ENCODE data around the gene ASAP2. TPM values are rescaled to one million over a fixed set of nuclear protein-coding genes. Genes with fewer than 3 reads are reported as not detected.

The ASAP2 gene
- polyA plus RNA-seq, 10 donors: 17.3 to 25.3 (median 21.7) TPM

DNA sequence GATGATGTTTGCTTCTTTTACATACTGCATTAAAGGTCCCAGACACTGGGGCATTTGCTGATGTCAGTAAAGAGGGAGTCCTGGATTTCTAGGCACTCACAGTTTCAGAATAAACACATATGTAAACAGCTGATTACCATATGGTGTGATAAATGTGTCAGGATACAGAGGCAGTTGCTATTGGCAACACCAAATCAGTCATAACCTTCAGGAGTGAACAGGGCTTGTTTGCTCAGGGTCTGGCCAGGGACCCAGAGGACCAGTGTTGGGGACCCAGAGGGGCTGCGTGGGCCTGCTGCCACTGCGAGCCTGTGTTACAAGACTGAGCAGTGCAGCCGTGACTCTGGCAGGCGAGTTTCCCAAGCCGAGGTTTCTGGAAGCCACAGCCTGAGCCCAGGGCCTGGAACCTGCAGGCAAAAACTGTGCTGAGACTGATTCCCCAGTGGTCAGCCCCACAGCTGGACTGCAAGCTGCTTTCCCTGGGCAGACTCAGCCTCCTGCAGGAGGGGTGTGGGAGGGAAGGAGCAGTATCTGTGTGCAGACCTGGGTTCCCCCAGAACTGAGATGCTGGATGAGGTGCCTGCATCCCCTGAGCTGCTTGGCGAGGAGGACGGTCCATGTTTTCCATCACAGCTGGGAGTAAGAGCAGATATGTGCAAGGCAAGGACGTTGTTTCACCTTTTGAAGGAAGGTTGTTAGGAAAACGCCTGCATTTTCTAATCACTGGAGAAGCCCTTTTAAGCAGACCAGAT lies 23.6 kb downstream of the ASAP2 start:
- DNase-seq: peak in 1 of 3 donors; percentile 82

DNA sequence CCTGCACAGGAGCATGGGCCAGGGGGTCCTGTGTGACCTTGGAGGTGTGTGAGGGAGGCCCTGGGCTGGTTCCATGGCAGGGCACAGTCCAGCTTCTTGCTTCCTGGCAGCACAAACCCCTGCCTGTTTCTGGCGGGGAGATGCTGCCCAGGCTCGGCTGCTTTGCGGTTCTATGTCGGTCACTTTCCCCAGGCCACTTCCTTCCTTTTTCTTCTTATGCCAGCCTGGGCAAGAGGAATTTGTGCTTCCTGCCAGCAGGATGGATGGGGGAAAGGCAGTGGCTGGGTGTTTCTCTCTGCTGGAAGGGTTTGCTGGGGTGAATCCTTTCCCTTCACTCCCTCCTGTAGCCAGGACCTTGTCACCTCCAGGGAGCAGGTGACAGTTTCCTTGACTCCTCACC lies 24.3 kb downstream of the ASAP2 start:
- DNase-seq: no peak

DNA sequence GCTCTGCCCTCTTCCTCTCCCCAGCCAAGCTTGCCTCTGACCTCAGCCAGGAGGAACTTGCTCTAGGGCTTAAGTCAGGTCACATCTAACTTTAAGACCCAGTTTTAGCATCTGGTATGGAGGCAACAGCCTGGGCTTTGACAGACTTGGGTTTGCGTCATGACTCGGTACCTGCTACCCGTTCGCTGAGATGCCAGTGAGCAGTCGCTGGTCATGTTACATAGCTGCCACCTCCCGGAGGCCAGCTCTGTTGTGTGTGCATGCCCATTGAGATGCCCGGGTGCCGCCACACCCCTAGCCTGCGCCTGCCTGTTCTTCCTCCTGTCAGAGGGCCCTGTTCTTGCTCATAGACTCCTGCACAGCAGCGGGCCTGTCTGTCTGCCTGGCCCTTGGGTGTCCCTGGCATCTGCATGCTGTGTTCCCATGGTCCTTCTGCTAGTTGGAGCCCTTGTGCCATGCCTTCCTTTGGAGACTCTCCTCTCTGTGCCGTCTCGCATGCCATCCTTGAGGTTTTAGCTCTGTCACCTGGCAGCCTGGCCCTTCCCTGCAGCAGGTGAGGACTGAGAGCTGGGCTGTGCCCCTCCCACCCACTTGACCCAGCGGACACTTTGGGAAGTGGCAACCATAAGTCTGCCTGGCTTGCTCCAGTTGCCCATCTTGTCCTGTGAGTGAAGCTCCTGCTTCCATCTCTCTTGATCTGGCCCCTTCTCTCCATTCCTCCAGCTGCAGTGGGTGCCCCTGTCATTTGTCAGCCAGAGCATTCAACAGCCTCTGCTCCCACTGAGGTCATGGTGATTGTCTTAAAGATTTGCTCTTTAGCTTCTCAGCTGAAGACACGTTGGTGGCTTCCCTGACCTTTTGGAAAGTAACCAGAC lies 24.9 kb downstream of the ASAP2 start:
- DNase-seq: no peak

DNA sequence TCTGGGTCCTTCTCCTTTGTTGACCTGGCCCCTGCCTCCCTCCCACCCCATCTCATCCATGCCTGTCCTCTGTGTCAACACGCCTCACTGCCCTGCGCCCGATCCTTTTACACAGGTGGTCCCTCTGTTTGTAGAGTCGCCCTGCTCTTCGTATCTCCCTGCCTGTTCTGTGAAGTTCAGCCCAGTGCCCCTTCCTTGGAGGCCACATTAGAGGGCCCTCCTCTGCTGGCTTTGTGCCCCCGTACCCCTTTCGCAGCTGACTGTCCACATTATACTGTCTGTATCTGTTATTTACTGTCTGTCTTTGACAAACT lies 25.5 kb downstream of the ASAP2 start:
- DNase-seq: no peak

DNA sequence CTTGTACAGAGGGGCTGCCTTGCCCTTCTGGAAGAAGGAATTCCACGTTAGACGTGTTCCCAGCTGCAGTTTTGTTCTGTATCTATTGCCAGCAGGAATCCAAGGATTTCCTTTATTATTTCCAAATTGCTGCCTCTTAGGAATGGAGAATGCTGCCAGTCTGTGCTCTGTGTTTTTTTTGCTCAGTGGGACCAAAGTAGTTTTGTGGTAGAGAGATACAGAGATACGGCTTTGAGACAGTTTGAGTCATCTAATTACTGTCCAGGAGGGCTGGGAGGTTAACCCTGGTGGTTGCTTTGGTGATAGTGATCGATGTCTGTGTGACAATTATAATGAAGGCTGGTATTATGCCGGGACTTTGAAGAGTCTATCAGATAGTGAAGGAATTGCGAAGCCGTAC lies 26.3 kb downstream of the ASAP2 start:
- DNase-seq: no peak

DNA sequence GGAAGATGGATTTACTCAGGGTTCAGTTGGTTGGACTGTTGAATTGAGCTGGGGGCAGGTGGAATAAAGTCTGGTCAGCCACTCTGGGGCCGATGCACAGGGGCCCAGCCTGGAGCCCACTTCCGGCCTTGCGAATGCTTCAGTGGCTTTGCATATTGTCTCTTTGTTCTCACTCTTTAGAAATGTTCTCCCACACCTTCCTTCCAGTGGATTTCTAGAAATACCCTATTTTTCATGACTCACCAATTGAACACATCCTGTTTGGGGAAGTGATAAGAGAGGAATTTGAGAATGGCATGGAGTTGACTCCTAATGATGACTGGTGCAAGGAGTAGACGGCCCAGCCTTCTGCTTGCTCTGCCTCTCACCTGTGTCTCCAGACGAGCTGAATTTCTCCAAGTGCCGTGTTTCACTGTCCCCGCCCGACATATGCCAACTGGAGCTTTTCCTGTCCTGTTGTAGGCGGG lies 28.1 kb downstream of the ASAP2 start:
- DNase-seq: no peak

DNA sequence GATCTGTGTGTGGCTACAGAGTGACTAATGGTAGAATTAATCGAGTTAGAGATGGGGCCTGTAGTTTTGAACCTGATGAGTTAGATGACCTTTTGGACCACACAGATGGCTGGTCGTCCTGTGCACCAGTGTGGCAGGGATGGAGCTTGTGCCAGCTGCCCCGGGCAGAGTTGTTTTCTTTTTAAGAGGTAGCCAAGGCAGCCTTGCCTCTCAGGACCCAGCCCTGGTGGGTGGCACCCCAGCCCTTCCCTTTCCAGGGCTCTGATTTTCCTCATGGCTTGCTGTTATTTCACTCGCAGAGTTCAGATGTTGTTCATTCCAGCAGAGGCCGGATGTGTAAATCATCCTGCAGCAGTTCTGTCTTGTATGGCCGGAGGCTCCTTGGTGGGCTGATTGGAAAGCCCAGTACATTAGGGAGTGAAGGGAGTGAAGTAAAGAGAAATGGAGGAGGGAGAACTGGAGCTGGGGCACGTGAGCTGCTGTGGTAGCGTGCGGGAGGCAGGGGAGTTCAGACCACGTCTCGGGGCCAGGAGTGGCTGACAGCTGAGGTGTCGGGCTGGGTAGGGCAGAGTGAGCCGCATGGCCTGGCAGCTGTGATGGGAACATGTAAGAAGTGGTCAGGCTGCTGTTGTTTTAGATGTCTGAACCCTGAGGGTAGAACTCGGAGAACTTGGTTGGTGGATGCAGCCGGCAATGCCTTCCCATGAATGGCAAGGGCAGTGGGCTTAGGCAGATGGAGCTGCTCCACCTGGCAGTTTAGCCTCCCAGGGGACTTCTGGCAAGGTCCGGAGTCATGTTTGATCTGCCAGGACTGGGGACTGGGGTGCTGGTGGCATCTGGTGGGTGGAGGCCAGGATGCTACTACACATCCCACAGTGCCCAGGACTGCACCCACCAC lies 28.8 kb downstream of the ASAP2 start:
- DNase-seq: peak in 2 of 3 donors; percentile 63 to 82

DNA sequence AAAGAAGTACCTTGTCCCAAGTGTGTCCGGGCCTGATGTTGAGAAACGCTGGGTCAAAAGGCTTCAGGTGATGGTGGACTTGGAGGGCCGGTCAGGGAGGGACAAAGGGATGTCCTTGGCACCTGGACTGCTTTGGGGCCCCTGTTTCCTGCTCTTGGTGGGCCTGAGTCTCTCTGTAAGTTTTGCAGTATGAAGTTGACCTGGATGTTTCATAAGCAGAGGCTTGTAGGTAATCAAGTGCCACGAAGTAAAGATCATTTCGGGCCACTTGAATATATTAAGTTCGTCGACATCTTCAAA lies 29.4 kb downstream of the ASAP2 start:
- DNase-seq: no peak

DNA sequence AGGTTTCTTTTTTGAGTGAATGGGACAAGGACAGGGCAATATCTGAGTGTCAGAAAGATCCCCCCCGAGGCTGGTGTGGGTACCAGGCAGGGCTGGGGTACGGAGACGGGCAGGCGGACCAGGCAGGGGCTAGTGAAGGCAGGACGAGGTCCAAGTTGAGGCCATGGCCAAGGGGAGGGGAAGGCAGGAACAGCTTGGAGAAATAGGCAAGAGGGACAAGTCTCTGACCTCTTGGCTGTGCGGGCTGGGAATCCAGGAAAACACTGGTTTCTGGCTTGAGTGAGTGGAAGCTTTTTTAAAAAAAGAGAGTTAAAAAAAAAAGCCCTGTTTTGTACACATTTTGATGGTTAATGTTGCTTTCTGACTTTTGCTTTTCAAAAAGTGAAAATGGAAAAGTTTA lies 30.3 kb downstream of the ASAP2 start:
- DNase-seq: peak in 1 of 3 donors; percentile 61

DNA sequence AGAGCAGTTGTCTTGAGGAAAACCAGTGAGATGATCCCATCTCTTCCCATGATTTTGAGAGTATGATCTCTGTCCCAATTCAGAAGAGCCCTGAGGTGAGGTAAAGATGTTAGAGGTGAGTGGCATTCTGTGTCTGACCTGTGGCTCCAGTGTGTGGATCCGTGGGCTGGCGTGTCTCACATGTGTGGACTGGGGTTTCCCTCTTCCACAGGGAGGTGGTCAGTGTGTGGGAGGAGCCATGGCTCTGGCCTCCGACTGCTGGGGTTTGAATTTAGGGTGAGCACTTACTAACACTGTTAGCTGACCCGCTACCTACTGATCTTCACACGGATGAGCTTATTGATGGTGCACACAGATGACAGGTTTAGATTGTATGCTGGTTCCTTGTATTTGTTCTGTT lies 31.2 kb downstream of the ASAP2 start:
- no peak for DNase-seq

DNA sequence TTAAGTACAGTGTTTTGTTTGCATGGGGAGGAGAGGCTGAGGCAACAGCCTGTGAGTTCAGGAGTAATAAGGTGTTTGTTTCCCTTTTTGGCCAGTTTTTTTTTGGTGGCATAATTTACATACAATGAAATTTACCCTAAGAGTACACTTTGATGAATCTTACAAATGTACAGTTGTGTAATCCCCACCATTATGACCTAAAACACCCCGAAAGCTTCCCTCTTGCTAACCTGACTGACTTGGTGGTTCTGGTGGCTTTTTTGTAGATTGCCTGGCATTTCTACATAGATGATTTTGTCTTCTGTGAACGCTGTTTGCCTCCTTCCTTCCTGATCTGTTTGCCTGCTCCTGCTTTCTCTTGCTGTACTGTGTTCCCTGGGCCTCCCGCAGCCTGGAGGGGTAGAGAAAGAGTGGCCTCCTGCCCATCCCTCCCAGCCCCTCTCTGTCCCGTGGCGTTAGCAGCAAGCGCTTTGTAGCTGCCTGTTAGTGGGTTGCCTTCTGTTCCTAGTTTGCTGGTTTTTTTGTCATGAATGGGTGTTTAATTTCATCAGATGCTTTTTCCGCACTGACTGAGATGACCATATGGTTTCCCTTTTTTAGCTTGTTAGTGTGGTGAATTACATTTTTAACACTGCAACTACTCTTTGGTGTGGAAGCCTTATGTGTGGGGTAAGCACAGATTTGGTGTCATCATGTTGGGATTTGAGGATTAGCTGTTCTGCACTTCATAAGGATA lies 32.1 kb downstream of the ASAP2 start:
- DNase-seq: peak in 1 of 3 donors; percentile 67

DNA sequence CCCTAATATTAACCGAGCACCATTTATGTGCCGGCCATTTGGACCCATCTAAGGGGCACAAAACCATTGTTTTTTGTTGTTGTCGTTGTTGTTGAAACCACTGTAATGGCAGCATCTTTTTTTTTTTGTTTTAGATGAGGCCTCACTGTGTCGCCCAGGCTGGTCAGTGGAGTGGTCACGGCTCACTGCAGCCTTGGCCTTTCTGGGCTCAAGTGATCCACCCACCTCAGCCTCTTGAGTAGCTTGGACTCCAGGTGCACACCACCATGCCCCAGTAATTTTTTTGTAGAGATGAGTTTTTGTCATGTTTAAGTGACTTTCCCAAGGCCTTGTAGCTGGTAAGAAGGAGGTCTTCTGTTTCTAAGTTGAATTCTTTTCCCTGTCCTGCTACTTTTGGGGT lies 33.0 kb downstream of the ASAP2 start:
- no peak for DNase-seq

DNA sequence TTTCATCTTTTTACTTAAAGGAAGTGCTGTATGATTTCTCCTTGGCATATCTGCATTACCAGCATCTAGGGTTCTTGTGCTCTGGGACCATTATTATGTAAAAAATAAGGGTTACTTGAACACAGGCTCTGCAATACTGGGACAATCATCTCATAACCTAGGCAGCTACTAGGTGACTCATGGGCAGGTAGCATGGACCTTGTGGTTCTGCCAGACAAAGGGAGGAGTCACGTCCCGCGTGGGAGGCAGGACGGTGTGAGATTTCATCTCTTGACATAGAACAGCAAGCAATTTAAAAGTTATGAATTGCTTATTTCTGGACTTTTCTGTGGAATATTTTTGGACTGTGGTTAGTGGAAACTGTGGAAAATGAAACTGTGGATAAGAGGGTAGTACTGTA lies 34.1 kb downstream of the ASAP2 start:
- no peak for DNase-seq

DNA sequence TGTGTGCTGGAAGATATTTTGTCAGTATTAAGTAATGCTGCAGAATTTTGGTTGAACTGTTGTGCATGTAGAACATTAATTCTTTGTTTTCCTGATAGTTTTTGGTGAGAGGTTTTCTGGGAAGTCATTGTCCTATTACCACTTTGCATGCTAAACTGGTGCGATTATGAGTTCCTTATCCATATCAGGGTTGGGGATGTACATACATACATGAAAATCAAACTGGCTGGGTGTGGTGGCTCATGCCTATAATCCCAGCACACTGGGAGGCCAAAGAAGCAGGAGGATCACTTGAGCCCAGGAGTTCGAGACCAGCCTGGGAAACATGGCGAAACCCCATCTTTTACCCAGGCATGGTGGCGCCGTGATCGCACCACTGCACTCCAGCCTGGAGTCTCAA lies 34.6 kb downstream of the ASAP2 start:
- DNase-seq: no peak

DNA sequence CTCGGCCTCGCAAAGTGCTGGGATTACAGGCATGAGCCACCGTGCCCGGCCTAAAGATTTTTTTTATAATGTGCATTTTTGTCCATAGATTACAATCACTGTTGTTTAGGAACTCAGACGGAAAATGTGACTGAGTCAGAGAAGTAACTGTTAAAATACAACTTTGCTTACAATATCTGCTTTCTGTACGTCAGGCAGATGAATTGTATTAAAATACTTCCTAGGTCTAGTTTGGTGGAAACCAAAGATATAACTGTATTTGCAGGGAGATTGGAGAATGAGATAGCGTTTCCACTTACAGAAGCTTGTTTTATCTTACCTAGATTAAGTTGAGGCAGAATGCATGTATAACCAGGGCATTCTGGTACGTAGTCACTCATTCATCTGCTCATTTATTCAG lies 36.7 kb downstream of the ASAP2 start:
- no peak for DNase-seq

DNA sequence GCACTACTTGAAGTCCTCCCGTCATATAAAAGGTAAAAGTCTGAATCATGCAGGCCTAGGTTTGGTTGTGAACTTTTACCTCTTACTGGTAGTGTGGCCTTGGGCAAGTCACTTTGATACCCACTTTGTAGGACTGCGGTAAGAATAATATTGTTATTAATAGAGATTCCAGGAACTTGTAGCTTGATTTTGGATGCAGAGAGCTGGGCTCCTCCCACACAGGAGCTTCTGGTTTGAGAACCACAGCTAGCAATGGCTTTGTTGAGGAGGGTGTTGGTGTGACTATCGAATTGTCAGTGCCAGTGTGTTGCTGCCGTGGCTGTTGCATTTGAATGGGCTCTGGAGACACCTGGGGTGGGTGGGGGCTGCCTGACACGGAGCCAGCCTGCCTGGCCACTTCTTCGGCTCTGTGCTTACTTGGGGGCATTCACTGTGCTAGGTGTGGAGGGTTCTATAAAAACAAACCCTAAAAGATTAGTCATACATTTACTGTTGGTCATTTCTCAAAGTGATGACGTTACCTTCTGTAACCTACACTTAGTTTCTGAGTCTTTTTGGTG lies 38.5 kb downstream of the ASAP2 start:
- DNase-seq: no peak

DNA sequence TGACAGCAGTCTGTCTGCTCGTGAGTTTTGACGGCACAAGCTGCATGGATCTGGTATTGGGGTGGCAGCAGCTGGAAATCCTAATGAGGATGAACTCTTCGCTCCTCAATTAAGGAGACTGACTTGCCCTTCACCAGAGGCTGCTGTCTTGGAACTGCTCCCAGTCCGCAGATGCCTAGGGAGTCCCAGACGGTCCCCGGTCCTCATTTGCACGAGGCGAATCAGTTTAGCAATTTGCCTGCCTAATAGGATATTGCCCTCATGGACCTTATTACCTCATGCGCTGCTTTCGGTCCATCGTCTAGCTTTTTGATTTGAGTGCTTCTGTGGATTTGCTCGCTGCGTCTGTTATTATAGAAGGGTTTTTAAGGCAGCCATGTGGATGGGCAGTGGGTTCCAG lies 40.6 kb downstream of the ASAP2 start:
- no peak for DNase-seq

DNA sequence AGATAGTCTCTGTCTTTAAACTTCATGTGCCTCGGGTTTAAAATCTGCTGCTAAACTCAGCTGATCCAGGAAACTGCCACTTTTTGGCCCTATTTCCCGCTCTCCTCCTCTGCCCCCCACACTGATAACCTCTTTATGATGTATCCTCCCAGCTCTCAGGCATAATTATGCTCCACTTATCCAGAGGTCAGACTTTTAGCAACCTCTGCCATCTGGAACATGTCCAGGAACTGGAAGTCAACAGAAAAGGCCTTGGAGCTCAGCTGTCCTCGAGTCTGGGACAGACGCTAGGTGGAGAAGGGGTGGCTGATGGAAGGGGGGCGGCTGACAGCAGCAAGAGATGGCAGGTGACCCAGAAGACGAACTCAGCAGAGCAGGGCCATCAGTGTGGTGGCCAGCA lies 41.2 kb downstream of the ASAP2 start:
- DNase-seq: no peak

DNA sequence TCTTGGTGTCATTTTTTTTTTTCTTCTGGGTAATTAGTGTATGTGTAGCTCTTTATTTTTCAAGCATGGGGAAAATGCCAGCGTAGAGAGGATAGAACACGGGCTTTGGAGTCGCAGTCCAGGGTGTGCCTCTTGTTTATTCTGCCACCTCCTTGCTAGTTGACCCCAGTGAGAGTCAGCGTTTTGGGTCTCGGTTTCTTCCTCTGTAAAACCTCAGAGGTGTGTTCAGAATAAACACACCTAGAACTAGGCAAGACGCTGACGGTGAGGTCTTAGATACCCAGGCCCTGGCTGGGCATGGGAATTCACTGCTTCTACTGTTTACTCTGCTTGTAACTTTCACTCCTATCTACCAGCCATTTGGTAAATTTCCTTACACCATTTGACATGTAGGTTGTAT lies 41.8 kb downstream of the ASAP2 start:
- no peak for DNase-seq

DNA sequence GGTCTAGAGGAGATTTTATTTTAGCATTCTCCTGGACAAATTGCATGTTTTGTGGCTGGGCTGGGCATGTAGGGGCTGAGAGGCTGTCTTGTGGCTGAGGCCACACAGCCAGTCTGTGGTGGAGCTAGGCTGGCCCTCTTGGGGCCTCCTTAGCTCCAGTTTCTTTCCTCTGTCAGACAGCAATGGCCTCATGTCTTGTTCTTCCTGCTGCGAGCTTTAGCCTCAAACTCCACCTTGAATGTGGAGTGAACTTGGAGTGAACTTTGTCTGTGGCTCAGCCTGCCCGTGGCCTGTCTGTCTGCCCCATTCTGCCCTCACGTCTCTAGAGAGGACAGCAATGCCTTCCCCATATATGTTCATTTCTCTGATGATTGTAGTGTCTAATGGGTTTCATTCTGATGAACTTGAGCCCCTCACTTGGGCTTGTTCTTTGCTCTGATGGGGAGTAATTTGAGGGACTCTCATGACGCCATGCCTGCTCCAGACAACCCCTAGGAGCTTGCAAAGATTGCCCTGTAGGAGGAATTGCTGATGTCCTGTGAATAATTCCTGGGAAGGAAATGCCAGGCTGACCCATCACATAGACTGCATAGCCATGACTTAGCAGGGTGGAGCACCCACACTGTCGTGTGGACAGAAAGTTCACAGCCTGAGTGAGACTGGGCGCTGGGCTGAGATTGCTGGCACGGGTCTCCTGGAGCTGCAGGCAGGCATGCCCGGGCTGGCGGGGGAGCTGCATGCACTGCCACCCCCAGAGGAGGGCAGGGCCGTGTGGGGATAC lies 42.6 kb downstream of the ASAP2 start:
- DNase-seq: no peak

DNA sequence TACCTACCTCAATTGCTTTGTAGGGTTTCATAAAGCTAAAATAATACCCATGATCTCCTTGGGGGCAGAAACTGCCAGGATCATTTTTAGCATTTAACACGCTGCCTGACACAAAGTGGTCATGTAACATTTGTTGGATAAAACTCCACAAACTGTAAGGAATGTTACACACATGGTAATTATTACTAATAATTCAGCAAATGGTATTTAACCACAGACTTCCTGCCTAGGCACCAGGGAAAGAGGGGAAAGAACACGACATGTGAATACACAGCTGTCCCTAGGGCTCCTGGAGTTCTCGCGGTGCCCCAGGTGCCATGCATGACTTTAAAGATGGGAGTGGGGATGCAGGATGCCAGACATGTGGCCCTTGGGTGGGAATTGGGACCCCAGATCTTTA lies 43.5 kb downstream of the ASAP2 start:
- no peak for DNase-seq

All from muscle of back (tissue), 11 donors.